ENCODE data around the gene DLX1. TPM values are rescaled to one million over a fixed set of nuclear protein-coding genes. Genes with fewer than 3 reads are reported as not detected.

The DLX1 gene
- total and polyA plus RNA-seq, 2 experiments from 2014 or later = not detected

DNA sequence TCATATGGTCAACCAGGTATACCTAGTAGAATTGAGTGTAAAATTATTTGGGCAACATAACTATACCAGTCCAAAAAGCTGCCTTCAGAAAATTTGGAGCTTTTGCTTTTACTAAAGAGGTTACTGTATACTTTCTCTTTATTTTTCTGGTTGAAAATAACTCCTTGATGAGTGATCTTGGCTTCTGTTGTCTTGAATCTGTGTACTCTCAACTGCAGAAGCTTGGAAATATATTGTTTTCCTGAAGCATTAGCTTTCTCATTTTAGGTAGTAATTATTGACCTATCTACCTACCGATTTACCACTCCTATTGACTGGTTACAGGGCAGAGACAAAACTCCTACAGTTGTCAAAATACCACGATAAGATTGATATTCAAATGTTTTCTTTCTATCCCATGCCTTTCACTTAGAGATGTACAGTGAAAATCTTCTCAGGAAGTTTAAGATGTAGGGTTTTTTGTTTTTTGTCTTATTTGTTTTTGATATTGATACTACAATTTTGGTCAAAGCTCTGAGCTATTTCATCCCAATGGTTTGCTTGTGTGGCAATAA is 35.7 kb upstream of the DLX1 start:
- H3K27ac Mint-ChIP-seq = no peak overlapping the region
- H3K4me1 ChIP-seq (ENCODE audit: insufficient read depth) = peaks cover 9% of the 10 kb centered on the region; the same call in 1 of the 2 replicates
- peaks cover 1% of the 10 kb centered on the region for H3K27me3 Mint-ChIP-seq (ENCODE audit: insufficient read depth, low read depth, poor library complexity)
- H3K27me3 ChIP-seq (ENCODE audit: insufficient read depth) = no peaks in the 10 kb centered on the region
- H3K79me2 ChIP-seq (replicated peaks; ENCODE audit: insufficient read depth) = no peaks in the 10 kb centered on the region
- no peaks in the 10 kb centered on the region for H3K36me3 ChIP-seq (ENCODE audit: insufficient read depth)
- H3K9me3 Mint-ChIP-seq = no peaks in the 10 kb centered on the region
- H3K4me3 Mint-ChIP-seq = no peak overlapping the region
- no peaks in the 10 kb centered on the region for H3F3A ChIP-seq (replicated peaks; ENCODE audit: low read depth)
- H4K20me1 ChIP-seq (replicated peaks; ENCODE audit: insufficient read depth) = no peaks in the 10 kb centered on the region
- H3K36me3 Mint-ChIP-seq (ENCODE audit: low read depth) = no peaks in the 10 kb centered on the region
- ATAC-seq (no peak), DNase-seq (ENCODE audit: low spot score) (no peak)
- H3K9me2 ChIP-seq (ENCODE audit: insufficient read depth) = no peaks in the 10 kb centered on the region
- no peak overlapping the region for H3K4me3 ChIP-seq
- peaks cover 15% of the 10 kb centered on the region; the same call in 2 of the 3 replicates for H3K4me1 Mint-ChIP-seq
- no peak overlapping the region for H2AFZ ChIP-seq
- TF ChIP-seq, protein P1, sequence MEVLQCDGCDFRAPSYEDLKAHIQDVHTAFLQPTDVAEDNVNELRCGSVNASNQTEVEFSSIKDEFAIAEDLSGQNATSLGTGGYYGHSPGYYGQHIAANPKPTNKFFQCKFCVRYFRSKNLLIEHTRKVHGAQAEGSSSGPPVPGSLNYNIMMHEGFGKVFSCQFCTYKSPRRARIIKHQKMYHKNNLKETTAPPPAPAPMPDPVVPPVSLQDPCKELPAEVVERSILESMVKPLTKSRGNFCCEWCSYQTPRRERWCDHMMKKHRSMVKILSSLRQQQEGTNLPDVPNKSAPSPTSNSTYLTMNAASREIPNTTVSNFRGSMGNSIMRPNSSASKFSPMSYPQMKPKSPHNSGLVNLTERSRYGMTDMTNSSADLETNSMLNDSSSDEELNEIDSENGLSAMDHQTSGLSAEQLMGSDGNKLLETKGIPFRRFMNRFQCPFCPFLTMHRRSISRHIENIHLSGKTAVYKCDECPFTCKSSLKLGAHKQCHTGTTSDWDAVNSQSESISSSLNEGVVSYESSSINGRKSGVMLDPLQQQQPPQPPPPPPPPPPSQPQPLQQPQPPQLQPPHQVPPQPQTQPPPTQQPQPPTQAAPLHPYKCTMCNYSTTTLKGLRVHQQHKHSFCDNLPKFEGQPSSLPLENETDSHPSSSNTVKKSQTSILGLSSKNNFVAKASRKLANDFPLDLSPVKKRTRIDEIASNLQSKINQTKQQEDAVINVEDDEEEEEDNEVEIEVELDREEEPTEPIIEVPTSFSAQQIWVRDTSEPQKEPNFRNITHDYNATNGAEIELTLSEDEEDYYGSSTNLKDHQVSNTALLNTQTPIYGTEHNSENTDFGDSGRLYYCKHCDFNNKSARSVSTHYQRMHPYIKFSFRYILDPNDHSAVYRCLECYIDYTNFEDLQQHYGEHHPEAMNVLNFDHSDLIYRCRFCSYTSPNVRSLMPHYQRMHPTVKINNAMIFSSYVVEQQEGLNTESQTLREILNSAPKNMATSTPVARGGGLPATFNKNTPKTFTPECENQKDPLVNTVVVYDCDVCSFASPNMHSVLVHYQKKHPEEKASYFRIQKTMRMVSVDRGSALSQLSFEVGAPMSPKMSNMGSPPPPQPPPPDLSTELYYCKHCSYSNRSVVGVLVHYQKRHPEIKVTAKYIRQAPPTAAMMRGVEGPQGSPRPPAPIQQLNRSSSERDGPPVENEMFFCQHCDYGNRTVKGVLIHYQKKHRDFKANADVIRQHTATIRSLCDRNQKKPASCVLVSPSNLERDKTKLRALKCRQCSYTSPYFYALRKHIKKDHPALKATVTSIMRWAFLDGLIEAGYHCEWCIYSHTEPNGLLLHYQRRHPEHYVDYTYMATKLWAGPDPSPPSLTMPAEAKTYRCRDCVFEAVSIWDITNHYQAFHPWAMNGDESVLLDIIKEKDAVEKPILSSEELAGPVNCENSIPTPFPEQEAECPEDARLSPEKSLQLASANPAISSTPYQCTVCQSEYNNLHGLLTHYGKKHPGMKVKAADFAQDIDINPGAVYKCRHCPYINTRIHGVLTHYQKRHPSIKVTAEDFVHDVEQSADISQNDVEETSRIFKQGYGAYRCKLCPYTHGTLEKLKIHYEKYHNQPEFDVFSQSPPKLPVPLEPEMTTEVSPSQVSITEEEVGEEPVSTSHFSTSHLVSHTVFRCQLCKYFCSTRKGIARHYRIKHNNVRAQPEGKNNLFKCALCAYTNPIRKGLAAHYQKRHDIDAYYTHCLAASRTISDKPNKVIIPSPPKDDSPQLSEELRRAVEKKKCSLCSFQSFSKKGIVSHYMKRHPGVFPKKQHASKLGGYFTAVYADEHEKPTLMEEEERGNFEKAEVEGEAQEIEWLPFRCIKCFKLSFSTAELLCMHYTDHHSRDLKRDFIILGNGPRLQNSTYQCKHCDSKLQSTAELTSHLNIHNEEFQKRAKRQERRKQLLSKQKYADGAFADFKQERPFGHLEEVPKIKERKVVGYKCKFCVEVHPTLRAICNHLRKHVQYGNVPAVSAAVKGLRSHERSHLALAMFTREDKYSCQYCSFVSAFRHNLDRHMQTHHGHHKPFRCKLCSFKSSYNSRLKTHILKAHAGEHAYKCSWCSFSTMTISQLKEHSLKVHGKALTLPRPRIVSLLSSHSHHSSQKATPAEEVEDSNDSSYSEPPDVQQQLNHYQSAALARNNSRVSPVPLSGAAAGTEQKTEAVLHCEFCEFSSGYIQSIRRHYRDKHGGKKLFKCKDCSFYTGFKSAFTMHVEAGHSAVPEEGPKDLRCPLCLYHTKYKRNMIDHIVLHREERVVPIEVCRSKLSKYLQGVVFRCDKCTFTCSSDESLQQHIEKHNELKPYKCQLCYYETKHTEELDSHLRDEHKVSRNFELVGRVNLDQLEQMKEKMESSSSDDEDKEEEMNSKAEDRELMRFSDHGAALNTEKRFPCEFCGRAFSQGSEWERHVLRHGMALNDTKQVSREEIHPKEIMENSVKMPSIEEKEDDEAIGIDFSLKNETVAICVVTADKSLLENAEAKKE (CRISPR knock-in tag; IDR thresholded peaks at IDR 0.05) = no peak
- TF ChIP-seq ZNF114 (CRISPR knock-in tag; IDR thresholded peaks at IDR 0.05) = no peak
- H3K4me2 ChIP-seq = no peak overlapping the region
- H3K27ac ChIP-seq (ENCODE audit: low read depth) = no peak overlapping the region

DNA sequence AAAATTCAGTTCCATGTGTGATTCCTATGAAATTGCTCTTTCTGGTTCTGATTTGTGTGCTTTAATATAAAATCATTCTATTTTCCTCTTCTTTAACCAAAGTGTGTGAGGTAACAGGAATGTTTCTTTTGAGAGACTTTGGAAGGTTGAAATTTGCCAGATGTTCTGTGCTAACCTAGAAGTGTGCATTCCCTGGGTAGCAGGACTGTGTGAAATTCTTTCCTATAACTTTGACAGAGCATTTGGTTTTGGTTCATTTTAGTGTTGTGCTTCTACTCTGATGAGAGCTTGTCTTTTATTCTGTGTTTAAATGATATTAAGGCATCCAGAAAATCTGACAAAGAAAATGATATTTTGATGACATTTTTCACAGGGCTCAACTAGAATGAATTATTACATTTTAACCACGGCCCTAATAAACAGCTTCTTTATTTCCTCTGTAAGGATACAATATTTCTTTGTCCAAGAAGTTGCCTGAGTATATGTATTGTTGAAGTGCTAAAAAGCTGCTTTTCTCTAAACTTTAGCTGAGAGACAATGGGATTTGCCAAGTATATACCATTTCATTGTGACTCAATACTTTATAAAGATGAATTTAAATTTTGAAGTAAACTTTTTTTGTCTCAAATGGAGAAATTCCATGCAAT is 34.7 kb upstream of the DLX1 start:
- no peak for ATAC-seq
- no peak overlapping the region for H3K4me3 Mint-ChIP-seq
- H3K4me1 Mint-ChIP-seq = peaks cover 15% of the 10 kb centered on the region; the same call in 2 of the 3 replicates
- Histone ChIP-seq H3K27ac (ENCODE audit: low read depth) (no peak overlapping the region), H4K20me1 (replicated peaks; ENCODE audit: insufficient read depth) (no peaks in the 10 kb centered on the region), H2AFZ (no peak overlapping the region), H3K4me2 (no peak overlapping the region), H3K27me3 (ENCODE audit: insufficient read depth) (no peaks in the 10 kb centered on the region), H3K36me3 (ENCODE audit: insufficient read depth) (no peaks in the 10 kb centered on the region), H3F3A (replicated peaks; ENCODE audit: low read depth) (no peaks in the 10 kb centered on the region), H3K79me2 (replicated peaks; ENCODE audit: insufficient read depth) (no peaks in the 10 kb centered on the region), H3K4me3 (no peak overlapping the region), H3K9me2 (ENCODE audit: insufficient read depth) (no peaks in the 10 kb centered on the region), H3K4me1 (ENCODE audit: insufficient read depth) (peaks cover 9% of the 10 kb centered on the region; the same call in 1 of the 2 replicates)
- H3K9me3 Mint-ChIP-seq = no peaks in the 10 kb centered on the region
- no peak overlapping the region for H3K27ac Mint-ChIP-seq
- peaks cover 1% of the 10 kb centered on the region for H3K27me3 Mint-ChIP-seq (ENCODE audit: insufficient read depth, low read depth, poor library complexity)
- no peak for DNase-seq (ENCODE audit: low spot score)
- no peaks in the 10 kb centered on the region for H3K36me3 Mint-ChIP-seq (ENCODE audit: low read depth)
- TF ChIP-seq EZH2phosphoT487 (IDR thresholded peaks at IDR 0.05; ENCODE audit: unreplicated experiment) = no peak
- TF ChIP-seq ZNF114 (CRISPR knock-in tag; IDR thresholded peaks at IDR 0.05) = no peak
- TF ChIP-seq, protein P2, sequence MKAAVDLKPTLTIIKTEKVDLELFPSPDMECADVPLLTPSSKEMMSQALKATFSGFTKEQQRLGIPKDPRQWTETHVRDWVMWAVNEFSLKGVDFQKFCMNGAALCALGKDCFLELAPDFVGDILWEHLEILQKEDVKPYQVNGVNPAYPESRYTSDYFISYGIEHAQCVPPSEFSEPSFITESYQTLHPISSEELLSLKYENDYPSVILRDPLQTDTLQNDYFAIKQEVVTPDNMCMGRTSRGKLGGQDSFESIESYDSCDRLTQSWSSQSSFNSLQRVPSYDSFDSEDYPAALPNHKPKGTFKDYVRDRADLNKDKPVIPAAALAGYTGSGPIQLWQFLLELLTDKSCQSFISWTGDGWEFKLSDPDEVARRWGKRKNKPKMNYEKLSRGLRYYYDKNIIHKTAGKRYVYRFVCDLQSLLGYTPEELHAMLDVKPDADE (IDR thresholded peaks at IDR 0.05) = no peak
- no peak for TF ChIP-seq ZNF331 (CRISPR knock-in tag; IDR thresholded peaks at IDR 0.05; ENCODE audit: low read depth)
- TF ChIP-seq CREB1 (CRISPR knock-in tag; IDR thresholded peaks at IDR 0.05; ENCODE audit: low read depth) = no peak
- no peak for TF ChIP-seq NANOG (IDR thresholded peaks at IDR 0.05; ENCODE audit: borderline replicate concordance)
- TF ChIP-seq, protein P3, sequence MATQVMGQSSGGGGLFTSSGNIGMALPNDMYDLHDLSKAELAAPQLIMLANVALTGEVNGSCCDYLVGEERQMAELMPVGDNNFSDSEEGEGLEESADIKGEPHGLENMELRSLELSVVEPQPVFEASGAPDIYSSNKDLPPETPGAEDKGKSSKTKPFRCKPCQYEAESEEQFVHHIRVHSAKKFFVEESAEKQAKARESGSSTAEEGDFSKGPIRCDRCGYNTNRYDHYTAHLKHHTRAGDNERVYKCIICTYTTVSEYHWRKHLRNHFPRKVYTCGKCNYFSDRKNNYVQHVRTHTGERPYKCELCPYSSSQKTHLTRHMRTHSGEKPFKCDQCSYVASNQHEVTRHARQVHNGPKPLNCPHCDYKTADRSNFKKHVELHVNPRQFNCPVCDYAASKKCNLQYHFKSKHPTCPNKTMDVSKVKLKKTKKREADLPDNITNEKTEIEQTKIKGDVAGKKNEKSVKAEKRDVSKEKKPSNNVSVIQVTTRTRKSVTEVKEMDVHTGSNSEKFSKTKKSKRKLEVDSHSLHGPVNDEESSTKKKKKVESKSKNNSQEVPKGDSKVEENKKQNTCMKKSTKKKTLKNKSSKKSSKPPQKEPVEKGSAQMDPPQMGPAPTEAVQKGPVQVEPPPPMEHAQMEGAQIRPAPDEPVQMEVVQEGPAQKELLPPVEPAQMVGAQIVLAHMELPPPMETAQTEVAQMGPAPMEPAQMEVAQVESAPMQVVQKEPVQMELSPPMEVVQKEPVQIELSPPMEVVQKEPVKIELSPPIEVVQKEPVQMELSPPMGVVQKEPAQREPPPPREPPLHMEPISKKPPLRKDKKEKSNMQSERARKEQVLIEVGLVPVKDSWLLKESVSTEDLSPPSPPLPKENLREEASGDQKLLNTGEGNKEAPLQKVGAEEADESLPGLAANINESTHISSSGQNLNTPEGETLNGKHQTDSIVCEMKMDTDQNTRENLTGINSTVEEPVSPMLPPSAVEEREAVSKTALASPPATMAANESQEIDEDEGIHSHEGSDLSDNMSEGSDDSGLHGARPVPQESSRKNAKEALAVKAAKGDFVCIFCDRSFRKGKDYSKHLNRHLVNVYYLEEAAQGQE (IDR thresholded peaks at IDR 0.05; ENCODE audit: unreplicated experiment) = no peak

All from GM23338 (cell line).